Gastrocnemius medialis (tissue), 4 donors: ENCODE data around the gene KCNG1.

Source experiments
- CTCF ChIP-seq, 5 experiments: fragments of 450-650 bp in 3 of 5; fragments of 200-600 bp in 2 of 5; sonication (generic) in 2 of 5; IDR thresholded peaks in 4 of 5; conservative IDR thresholded peaks in 1 of 5; 1 replicate in 4 of 5; 2 replicates in 1 of 5; pipeline ENCODE4 v1.5.1; 2016 to 2019; ENCODE audit warnings: antibody characterized with exemption in 5 of 5, mild to moderate bottlenecking in 3 of 5, moderate library complexity in 3 of 5
- POLR2A ChIP-seq, 2 donors: fragments of 450-650 bp; IDR thresholded peaks; one replicate each; pipeline ENCODE4 v1.6.1; 2017; ENCODE audit warnings: antibody characterized with exemption in 2 of 2, mild to moderate bottlenecking in 2 of 2, moderate library complexity in 2 of 2

- no peak for TF ChIP-seq CTCF (IDR thresholded peaks at IDR 0.05 in 4 of 5, conservative IDR thresholded peaks at IDR 0.05 in 1 of 5)
- TF ChIP-seq POLR2A (IDR thresholded peaks at IDR 0.05): no peak
Measured at GRCh38 chr20:51050531-51051075, 27.7 kb upstream of the KCNG1 start.
